ENCODE data around the gene IFT20.
"Not testable (repeated sequence)": the region's sequence is repeated elsewhere in the genome, so short reads cannot be mapped to it uniquely, and the experiment has no call there.

Gene IFT20

DNA sequence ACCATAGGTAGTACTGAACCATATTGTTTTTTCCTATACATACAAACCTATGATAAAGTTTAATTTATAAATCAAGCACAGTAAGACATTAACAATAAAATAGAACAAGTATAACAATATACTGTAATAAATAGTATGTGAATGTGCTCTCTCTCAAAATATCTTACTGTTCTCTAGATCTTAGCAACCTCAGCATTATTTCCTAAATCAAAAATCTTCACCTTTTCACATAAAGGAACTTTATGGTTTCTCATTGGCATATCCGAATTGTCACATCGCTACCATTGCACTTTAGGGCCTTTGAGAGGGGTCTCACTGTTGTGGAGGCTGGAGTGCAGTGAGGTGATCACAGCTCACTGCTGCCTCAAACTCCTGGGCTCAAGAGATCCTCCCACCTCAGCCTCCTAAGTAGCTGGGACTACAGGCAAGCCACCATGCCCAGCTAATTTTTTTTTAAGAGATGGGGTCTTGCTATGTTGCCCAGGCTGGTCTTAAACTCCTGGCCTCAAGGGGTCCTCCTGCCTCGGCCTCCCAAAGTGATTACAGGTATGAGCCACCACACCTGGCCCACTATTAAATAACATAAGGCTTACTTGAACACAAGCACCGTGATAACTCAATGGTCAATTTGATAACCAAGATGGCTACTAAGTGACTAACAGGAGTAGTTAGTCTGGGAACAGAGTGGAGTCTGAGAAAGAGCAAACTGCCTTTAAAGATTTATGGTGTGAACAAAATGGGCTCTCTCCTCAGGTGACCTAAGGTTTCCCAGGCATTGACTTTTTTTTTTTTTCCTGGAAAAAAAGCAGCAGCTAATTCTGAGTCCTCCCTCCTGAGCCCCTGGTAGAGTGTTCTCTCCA lies 19.2 kb downstream of the IFT20 start:
- no peak for DNase-seq (ENCODE audit: low spot score)

DNA sequence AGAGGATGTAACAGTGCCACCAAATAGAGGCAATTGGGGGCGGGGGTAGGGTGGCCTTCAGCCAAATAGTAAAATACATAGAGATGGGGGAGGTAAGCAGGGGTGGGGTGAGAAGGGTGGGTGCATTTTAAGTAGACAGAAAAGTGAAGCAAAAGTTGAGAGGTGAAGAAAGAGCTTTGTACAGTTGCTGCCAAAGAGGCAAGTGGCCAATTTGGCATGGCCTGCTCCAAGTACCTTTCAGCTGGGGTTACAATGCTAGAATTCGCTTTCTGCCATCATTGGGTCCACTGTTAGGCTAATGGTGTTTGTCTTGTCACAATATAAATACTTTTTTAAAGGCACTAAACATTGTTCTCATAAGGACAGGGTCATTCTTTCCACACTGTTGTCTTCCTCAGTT lies 21.4 kb downstream of the IFT20 start:
- DNase-seq (ENCODE audit: low spot score): no peak

DNA sequence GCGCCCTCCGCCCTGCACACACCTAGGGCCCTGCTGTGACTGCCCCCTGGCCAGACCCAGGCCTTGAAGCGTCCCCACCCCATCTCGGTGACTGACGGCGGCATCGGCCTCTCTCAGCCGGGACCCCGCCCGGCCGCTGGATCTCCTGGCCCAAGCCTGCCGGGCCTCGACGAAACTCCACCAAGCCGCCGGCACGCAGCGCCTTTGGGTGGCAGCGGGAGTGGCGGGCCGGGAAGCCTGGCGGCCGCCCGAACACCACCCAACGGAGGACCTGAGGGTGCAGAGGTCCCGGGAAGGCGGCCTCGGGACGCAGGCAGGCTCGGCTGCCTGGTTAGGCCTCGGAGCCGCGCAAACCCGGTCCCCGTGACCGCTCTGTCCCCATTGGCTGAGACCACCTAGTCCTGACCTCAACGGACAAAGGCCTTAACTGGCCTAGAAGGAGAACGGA lies 28.3 kb downstream of the IFT20 start:
- DNase-seq (ENCODE audit: low spot score): no peak

DNA sequence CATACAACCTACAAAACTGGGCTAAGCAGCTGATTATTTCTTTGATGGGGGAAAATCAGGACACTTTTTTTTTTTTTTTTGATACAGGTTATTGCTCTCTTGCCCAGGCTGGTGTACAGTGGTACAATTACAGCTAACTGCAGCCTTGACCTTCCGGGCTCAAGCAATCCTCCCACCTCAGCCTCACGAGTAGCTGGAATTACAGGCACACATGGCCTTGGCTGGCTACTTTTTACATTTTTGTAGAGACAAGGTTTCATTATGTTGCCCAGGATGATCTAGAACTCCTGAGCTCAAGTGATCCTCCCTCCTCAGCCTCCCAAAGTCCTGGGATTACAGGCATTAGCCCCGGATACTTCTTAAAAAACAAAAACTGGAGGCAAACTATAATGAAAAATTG lies 36.8 kb downstream of the IFT20 start:
- DNase-seq (ENCODE audit: low spot score): no peak

DNA sequence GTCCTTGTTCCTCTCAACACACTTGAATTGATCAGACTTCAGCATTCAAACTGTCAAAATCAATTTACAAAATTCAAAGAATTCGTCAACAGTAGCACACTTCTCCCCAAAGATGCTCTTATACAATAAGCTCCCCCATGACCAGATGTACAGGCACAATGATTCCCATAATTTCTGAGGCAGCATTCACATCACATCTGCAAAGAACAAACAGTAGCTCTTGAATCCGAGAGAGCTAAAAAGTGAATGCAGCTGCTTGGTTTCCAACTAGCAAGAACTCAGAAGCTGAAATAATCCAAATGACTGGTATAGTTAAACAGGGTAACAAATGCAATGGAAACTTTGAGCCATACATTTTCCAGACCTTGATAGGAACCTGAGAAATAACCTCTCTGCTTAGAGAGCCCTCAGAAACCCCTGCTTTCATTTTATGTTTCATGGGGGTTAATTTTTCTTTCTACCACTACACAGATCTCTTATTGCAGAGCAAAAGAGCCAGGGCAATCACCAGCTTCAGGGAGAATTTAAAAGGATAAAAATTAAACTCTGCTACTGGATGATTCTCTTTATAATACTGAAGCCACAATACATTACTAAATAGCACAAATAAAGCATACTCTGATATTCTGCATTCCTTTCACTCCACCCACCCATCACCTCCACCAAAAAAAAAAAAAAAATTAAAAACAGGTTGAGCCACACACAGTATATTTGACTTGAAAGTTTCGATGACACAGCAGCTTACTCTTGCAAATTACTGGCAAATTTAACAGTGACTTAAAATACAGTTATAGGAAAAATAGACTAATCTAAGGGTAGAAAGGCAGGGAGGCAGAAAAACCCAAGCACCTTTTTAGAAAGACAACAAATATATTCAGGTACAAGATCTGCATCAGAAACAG lies 39.3 kb downstream of the IFT20 start:
- no peak for DNase-seq (ENCODE audit: low spot score)

DNA sequence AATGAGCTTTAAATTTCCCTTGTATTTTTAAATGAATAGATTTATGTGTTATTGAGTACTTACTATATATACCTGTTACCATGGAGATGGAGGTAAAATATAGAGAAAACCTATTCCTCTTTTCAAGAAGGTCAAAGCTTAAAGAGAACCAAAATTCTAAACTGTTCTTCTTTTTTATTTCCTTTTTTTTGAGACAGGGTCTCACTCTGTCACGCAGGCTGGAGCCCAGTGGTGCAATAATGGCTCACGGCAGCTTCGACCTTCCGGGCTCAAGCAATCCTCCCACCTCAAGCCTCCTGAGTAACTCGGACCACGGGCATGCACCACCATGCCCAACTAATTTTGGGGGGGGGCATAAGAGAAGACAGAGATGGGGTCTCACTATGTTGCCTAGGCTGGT lies 41.3 kb downstream of the IFT20 start:
- DNase-seq (ENCODE audit: low spot score): no peak

DNA sequence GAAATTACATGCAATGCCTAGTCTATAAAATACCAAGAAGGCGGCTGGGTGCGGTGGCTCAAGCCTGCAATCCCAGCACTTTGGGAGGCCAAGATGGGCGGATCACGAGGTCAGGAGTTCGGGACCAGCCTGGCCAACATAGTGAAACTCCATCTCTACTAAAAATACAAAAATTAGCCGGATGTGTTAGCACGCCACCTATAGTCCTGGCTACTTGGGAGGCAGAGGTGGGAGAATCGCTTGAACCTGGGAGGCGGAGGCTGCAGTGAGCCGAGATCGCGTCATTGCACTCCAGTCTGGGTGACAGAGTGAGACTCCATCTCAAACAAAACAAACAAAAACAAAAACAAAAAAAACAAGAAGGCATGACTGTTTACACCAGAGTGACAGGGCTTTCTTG lies 42.4 kb downstream of the IFT20 start:
- DNase-seq (ENCODE audit: low spot score): not testable (repeated sequence)

DNA sequence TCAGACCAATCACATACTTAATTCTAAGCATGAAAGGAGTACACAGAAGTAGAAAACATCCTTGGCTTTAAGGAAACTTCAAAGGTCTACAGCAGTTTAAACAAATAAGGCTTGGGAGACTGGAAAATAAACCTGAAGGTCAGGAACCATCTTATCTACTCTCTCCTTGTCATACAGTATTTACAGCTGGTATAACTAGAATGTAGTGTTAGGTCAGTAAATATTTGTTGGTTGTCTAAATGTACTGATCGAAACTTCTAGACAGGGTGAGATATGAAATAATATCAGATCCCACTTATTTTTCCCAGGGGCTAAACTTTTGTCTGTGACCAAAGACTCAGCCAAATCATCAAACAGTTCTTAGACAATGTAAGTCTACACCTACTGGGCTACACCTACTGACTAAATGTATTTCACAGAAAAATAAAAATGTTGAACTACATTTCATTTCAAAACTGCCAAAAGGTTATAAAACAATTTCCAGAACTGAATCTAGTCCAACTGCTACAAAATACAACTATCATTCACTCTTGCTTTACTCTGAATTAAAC lies 43.4 kb downstream of the IFT20 start:
- DNase-seq (ENCODE audit: low spot score): no peak

DNA sequence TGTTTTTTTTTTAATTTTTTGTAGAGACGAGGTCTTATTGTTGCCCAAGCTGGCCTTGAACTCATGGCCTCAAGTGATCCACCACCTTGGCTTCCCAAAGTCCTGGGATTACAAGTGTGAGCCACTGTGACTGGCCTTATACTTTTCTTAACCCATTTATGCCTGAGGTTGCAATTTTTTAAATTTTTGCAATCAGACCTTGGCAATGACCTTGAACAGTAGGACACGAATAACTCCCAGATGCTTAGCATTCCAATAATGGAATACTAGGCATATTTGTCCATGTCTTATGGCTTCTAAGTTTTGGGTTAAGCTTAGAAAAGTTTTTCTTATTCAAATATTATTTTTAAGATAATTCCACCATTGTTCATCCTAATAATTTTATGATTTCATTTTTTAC lies 44.6 kb downstream of the IFT20 start:
- DNase-seq (ENCODE audit: low spot score): no peak

DNA sequence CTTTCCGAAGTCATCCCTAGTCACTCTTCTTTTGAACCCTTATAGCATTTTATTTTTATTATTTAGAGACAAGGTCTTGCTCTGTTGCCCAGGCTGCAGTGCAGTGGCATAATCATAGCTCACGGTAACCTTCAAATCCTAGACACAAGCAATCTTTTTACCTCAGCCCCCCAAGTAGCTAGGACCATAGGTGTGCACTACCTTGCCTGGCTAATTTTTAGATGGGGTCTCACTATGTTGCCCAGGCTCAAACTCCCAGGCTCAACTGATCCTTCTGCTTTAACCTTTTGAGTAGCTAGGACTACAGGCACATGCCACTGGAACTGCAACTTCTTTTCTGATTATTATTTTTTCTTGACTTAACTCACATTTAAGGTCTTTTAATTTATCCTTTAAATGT lies 49.3 kb downstream of the IFT20 start:
- no peak for DNase-seq (ENCODE audit: low spot score)

DNA sequence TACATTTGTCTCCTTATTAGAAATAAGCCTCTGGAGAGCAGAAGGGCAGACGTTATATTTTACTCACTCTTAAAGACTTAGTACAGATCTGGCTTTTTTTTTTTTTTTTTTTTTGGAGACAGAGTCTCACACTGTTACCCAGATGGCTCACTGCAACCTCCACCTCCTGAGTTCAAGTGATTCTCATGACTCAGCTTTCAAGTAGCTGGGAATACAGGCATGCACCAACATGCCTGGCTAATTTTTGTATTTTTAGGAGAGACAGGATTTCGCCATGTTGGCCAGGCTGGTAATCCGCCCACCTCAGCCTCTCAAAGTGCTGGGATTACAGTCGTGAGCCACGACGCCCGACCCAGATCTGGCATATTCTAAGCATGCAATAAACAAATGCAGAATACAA lies 52.7 kb downstream of the IFT20 start:
- DNase-seq (ENCODE audit: low spot score): peak; percentile 24

DNA sequence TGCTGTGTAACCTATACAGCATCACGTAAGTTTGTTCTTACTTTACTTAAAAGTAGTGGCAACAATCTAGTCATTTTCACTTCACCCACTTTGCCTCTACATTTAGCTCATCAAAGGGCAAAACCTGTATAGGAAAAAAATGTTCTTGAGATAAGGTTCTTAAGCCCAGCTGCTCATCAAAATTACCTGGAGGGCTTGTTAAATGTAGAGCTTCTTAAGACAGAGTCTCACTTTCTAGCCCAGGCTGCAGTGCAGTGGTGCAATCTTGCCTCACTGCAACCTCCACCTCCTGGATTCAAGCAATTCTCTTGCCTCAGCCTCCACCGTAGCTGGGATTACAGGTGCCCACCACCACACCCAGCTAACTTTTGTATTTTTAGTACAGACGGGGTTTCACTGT lies 54.4 kb downstream of the IFT20 start:
- no peak for DNase-seq (ENCODE audit: low spot score)

DNA sequence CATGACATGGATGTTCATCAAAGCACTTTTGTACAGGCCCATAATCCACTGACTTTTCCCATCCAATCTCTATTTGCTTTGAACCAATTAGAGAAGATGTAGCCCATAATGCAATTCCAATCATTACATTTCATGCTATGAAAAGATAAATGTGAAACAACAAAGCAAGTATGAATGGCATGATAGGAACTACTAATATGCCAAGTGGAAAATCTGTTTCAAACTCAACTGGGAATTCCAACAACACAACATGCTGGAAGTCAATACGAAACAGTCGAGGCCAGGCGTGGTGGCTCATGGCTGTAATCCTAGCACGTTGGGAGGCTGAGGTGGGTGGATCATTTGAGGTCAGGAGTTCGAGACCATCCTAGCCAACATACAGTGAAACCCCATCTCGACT lies 55.9 kb downstream of the IFT20 start:
- no peak for DNase-seq (ENCODE audit: low spot score)

Data from AG08395 (cell line).